NCI-H460 (cell line): ENCODE results near the gene TMC1. TPM values are rescaled to one million over a fixed set of nuclear protein-coding genes. Genes with fewer than 3 reads are reported as not detected.
"Not testable (repeated sequence)": the region's sequence is repeated elsewhere in the genome, so short reads cannot be mapped to it uniquely, and the experiment has no call there.

Experiments
- DNase-seq: peaks from one replicate; pipeline ENCODE4 v3.0.0-alpha.2; 2016; ENCODE audit warnings: low read depth; ENCODE audit errors: extremely low read depth
- total RNA-seq: library from RNA; depleted of rRNA; stranded (reverse); fragments of >200 nt; shearing (Covaris generic); gene quantifications from 2 replicates; pipeline ENCODE4 v1.2.3, GENCODE V29; 2014; rRNA removed

Gene TMC1
- total RNA-seq, 1 experiment from 2014 or later: not detected

- DNase-seq: peak; percentile 83
Measured at GRCh38 chr9:72856972-72857623, 335.7 kb downstream of the TMC1 start.

- no peak for DNase-seq
Measured at GRCh38 chr9:72857624-72857996, 336.2 kb downstream of the TMC1 start.

- DNase-seq: peak; percentile 74
Measured at GRCh38 chr9:72858089-72858912, 336.9 kb downstream of the TMC1 start.

GRCh38 chr9:72862788-72863187 is 341.4 kb downstream of the TMC1 start:
- DNase-seq: not testable (repeated sequence)

- no peak for DNase-seq
Measured at GRCh38 chr9:72863456-72864094, 342.2 kb downstream of the TMC1 start.

DNA sequence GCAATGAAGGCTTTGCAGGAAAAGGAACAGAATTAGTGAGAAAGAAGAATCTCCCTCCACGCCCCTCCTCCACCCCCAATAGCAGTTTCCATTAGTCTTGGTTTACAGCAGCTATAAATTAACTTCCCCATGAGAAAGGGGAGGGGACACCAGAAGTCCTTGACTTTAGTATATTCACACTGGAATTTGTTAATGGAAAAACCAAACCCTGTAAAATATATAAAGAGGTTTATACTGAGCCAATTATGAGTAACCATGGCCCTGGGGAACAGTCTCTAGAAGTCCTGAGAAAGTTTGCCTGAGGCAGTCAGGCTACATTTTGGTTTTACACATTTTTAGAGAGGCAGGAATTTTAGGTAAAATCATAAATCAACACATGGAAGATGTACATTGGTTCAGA is 342.9 kb downstream of the TMC1 start:
- DNase-seq: no peak

- peak; percentile 31 for DNase-seq
Measured at GRCh38 chr9:72871685-72872084, 350.3 kb downstream of the TMC1 start.

- DNase-seq: no peak
Measured at GRCh38 chr9:72872718-72873117, 351.3 kb downstream of the TMC1 start.

DNA sequence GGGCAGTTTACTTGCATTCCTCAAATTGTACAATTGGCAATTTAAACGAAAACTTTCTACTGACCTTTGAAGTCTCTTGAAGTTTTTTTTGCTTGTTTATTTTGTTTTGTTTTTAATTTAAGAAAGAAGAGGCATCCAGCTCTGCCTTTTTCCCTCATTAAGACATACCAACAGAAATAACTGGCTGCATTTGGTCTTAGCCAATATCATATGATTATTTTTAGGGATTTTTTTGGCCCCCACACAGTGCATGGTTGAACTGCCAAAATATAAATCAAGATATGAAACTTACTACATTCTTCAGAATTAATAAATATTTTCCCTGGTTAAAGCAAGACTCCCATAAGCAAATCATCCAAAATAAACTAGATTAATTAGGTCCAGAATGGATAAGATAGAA is 352.0 kb downstream of the TMC1 start:
- no peak for DNase-seq

DNA sequence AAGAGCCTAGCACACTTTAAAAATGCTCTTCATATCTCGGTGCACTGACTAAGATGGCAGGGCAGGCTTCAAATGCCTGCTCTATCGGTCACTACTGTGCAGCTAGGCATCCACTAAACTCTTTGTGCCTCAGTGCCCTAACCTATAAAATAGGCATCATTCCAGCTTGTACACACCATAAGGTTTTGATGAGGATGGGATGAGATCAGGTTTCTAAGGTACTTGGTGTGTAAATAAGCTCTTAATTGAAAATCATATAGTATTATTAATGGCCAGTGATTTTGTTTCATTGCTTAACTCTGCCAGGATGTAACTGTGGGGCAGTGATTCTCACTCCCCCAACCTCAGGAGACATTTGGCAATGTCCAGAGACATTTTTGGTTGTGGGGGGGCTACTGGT is 352.9 kb downstream of the TMC1 start:
- DNase-seq: no peak

GRCh38 chr9:72875221-72875620 is 353.8 kb downstream of the TMC1 start:
- DNase-seq: no peak

GRCh38 chr9:72880821-72881220 is 359.4 kb downstream of the TMC1 start:
- no peak for DNase-seq

DNA sequence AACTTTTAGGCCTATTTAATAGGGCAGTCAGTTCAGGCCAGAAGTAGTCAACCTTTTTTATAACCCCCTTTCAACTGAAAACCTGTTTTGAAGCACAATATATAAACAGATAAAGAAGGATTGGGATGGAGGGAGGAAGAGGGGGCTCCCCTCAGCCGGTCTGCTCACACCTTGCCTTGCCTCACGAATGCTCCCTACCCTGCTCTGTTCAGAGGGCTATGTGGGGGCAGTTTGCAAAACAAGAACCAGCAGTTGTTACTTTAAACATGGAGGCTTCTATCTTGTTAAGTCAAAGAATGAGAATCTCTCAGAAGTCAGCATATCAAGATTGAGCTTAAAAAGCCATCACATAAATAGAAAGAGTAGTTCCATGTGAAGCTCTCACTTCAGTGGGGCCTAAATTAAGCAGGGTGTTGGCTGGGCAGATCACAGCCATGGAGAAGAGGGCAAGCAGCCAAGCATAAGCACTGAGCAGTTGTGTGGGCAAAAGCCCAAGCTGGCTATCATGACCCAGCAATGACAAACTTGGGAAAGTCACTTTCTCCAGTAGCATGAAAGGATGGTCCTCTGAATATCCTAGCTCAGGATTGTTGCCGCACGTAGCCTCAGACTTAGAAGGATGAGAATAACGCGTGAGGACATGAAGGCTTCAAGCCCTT is 360.8 kb downstream of the TMC1 start:
- no peak for DNase-seq

DNA sequence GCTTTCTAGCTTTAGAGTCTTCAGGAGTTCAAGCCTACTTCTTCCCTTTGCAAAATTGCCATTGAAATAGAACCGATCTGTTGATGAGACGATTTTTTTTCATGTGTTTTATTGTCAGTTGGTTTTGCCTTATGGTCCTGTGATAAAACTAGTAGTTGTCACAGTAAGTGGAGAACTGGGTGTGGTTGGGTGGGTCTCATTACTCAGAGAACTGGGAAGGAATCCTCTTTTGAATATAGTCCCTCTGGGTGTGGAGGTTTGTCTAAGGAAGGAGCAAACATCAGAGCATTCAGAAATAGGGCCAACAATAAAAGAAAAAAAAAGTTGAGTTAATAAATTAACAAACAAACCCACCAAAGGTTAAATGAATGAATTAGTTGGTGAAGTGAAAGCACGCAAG is 362.5 kb downstream of the TMC1 start:
- no peak for DNase-seq

DNA sequence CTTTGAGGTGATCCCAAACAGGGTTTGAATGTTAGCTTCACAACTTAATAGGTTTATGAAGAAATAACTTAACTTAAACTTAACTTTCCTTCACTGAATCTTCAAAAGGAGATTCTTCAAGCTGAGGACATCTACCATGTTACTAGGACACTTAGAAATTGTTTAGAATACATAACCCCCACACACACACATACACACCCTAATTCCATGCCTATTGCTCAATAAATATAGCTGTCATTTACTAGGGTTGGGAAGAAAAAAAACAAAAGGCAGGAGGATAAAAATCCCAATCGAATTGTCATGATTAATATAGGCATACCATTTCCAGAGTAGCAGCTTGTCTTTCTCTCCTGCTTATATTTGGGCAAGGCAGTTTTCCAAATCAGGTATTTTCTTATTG is 363.1 kb downstream of the TMC1 start:
- no peak for DNase-seq

Other genes starting within 250 kb of the TMC1 start
- gene ZFAND5, start 156.4 kb upstream of the TMC1 start, total RNA-seq: 113 and 127 TPM in 2 replicates